NB4 (cell line): Measurements from ENCODE around the gene PHACTR3.

Experiments
- DNase-seq: peaks from one replicate; pipeline ENCODE4 v3.0.0; 2010; ENCODE audit warnings: low read depth
- H3K4me3 ChIP-seq: one replicate; pipeline ENCODE4 v1.5.1; 2011; ENCODE audit warnings: mild to moderate bottlenecking, low read depth, low read length, moderate library complexity
- CTCF ChIP-seq: IDR thresholded peaks from one replicate; pipeline ENCODE4 v1.5.1; 2012; ENCODE audit warnings: low read depth, low read length
- MYC ChIP-seq: IDR thresholded peaks from 2 replicates; pipeline ENCODE4 v1.6.1; 2011; ENCODE audit warnings: low read depth, low read length
- POLR2A ChIP-seq: IDR thresholded peaks from 2 replicates; pipeline ENCODE4 v1.6.1; 2011; ENCODE audit warnings: mild to moderate bottlenecking; ENCODE audit not compliant: insufficient read length; ENCODE audit errors: extremely low read depth
- TF ChIP-seq, protein P1 (sequence below): IDR thresholded peaks from 2 replicates; pipeline ENCODE4 v1.6.1; 2011; ENCODE audit warnings: low read depth, low read length

The PHACTR3 gene

GRCh38 chr20:59821788-59822187, 217.4 kb downstream of the PHACTR3 start:
- no peak for TF ChIP-seq MYC
- TF ChIP-seq CTCF = no peak
- TF ChIP-seq, protein P1, sequence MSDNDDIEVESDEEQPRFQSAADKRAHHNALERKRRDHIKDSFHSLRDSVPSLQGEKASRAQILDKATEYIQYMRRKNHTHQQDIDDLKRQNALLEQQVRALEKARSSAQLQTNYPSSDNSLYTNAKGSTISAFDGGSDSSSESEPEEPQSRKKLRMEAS = no peak
- no peak for TF ChIP-seq POLR2A
- DNase-seq = no peak
- H3K4me3 ChIP-seq = no peak overlapping the region

DNA sequence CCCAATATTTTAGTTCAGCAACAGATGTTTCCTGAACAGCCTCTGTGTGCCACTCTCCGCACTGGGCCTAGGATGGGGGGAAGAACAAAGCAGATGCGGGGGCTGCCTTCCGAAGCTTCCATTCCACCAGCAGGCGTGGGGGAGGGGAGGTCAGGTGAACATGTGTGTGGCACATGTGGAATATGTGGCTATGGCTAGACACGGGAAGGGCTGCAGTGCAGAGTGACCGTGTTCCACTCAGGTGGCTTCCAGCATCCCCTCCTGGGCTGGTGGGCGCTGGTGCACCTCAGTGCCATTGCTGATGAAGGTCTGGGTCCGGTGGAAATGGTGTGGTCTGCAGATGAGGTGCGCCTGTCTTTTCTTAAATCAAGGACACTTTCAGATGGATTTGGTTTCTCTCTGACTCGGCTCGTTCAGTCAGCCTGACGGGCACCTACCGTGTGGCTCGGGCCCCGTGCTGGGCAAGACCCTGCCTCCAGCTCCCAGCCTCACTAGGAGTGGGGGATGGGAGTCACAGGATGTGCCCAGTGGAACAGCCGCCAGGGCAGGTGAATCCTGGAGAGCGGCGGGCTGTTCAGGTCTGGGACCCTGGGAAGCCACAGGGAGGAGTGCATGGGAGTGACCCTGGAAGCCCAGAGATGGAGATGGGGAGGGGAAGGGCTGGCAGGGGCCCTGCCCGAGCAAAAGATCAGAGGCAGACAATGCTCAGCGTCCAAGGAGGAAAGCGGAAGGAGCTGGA, 218.1 kb downstream of the PHACTR3 start:
- H3K4me3 ChIP-seq = no peak overlapping the region
- no peak for DNase-seq
- TF ChIP-seq POLR2A = no peak
- no peak for TF ChIP-seq CTCF
- no peak for TF ChIP-seq MYC
- TF ChIP-seq, protein P1 = no peak

DNA sequence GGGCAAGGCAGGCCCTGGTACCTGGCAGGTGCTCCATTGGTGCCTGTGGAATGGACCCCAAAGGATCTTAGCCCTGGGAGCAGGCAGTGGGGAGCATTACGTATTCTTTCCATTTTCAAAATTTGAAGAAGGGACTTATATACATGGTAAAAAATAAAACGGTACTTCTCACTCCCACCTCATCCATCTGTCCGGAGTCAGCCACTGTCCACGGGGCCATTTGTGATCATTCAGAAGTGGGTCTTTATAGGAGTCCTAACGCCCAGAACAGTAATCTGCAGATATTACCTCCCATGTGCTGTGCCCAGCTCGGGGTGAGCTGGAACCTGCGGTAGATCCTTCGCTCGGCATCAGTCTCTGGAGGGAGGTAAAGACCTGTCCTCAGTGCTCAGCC, 218.7 kb downstream of the PHACTR3 start:
- no peak overlapping the region for H3K4me3 ChIP-seq
- no peak for TF ChIP-seq POLR2A
- TF ChIP-seq, protein P1 = no peak
- no peak for TF ChIP-seq MYC
- no peak for TF ChIP-seq CTCF
- no peak for DNase-seq

DNA sequence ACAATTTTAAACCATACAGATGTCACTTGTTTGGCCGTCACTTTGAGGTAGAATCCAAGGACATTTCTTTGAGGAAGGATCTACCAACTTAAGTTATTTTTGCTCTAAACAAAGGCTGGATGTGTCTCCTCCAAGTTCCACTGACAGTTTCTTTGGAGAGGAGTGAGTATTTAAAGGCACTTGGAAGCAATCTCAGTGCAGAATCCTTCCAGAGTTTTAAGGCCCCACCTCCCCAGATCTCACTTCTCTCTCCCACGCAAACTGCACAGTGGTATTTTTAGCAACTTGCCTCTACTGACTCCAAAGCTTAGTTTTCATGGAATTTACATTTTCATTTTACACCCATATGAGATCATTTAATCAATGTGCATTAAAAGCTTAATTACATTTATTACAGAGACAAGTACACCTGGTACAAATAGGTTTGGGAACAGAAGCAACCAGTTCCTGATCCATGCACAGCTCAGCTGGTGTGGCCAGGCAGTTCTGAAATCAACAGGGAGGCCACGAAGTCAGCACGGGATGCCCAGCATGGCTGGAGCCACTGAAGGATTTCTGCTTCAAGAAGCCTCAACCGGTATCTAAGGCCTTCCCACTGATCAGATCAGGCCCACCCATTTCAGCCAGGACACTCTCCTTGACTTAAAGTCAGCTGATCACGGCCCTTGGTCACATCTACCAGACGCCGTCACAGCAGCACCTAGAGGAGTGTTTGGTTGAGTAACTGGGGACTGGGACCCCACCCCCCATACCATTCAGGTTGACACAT, 219.3 kb downstream of the PHACTR3 start:
- TF ChIP-seq MYC (no peak), CTCF (no peak), POLR2A (no peak)
- TF ChIP-seq, protein P1 = no peak
- no peak for DNase-seq
- H3K4me3 ChIP-seq = no peak overlapping the region

DNA sequence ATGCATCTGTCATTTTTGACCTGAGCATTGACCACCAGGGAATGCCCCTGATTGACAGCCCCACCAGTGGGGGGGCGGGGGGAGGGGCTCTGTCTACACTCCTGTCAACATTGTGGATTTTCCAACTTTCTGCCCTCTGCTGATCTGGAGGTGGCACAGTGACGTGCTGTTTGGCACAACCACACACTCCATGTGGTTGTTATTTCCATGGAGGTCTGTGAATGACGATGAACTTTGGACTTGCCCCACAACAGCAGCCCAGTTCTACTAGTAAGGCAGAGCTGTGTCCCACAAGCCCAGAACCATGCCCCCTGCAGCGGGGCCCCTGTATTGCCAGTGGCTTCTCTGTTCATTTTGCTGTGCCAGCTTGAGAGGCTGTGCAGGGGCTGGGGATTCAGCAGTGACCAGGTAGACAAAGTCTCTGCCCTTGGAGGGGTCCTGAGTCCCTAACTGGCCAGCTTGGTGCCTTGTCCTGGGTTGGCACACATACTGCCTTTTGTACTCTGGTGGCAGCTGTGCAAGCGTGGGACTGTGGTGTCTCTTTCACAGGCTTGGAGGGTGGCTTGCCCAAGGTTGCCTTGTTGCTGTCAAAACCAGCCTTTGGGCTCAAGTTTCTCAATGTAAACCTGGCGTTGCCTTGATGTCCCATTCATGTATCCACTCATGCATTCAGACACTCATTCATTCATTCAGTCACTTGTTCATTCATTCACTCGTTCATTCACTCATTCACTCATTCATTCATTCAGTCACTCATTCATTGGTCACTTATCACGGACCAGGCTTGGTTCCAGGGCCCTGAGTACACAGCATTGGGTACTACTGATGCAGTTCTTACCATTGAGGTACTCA, 220.6 kb downstream of the PHACTR3 start:
- no peak overlapping the region for H3K4me3 ChIP-seq
- no peak for DNase-seq
- no peak for TF ChIP-seq CTCF
- no peak for TF ChIP-seq MYC
- TF ChIP-seq, protein P1 = no peak
- TF ChIP-seq POLR2A = no peak
